ENCODE data around the gene CACNA2D1. TPM values are rescaled to one million over a fixed set of nuclear protein-coding genes. Genes with fewer than 3 reads are reported as not detected.
"Not testable (repeated sequence)": the region's sequence is repeated elsewhere in the genome, so short reads cannot be mapped to it uniquely, and the experiment has no call there.

CACNA2D1 gene
- total RNA-seq, 4 donors from 2014 or later: 0.30 to 12.8 (median 2.4) TPM

- WGBS, 2 donors: 69 to 73% methylated on average over 2 of the region's 2 CpGs
- no peak overlapping the region for H3K4me3 ChIP-seq
- H3K27me3 ChIP-seq: no peaks in the 10 kb centered on the region
- no peaks in the 10 kb centered on the region for H3K9me3 ChIP-seq
- no peaks in the 10 kb centered on the region for H3K36me3 ChIP-seq
- intact Hi-C loops (cut with DNase I): no loop called here
- TF ChIP-seq POLR2A (IDR thresholded peaks at IDR 0.05) (no peak), CTCF (IDR thresholded peaks at IDR 0.05) (no peak)
- DNase-seq: no peak
- no peak overlapping the region for H3K27ac ChIP-seq
- H3K4me1 ChIP-seq: no peaks in the 10 kb centered on the region
These were observed 289.8 kb downstream of the CACNA2D1 start for GRCh38 chr7:82153776-82154175.

- intact Hi-C loops (cut with DNase I): no loop called here
- no peaks in the 10 kb centered on the region for H3K4me1 ChIP-seq
- 79 to 89% methylated on average over 1 of the region's 1 CpG for WGBS, 2 donors
These were observed 290.7 kb downstream of the CACNA2D1 start for GRCh38 chr7:82152858-82153257.

GRCh38 chr7:82146491-82146890 is 297.1 kb downstream of the CACNA2D1 start:
- no peak for DNase-seq
- Histone ChIP-seq H3K27me3 (no peaks in the 10 kb centered on the region), H3K36me3 (no peaks in the 10 kb centered on the region), H3K9me3 (no peaks in the 10 kb centered on the region), H3K4me3 (no peak overlapping the region), H3K4me1 (no peaks in the 10 kb centered on the region), H3K27ac (no peak overlapping the region)
- 84 to 87% methylated on average over 4 of the region's 4 CpGs for WGBS, 2 donors
- TF ChIP-seq CTCF (IDR thresholded peaks at IDR 0.05) (no peak), POLR2A (IDR thresholded peaks at IDR 0.05) (no peak)
- intact Hi-C loops (cut with DNase I): no loop called here

More at GRCh38 chr7:82152858-82153257, 290.7 kb downstream of the CACNA2D1 start:
- Histone ChIP-seq H3K27ac (no peak overlapping the region), H3K9me3 (no peaks in the 10 kb centered on the region), H3K36me3 (no peaks in the 10 kb centered on the region), H3K27me3 (no peaks in the 10 kb centered on the region), H3K4me3 (no peak overlapping the region)
- TF ChIP-seq POLR2A (IDR thresholded peaks at IDR 0.05) (no peak), CTCF (IDR thresholded peaks at IDR 0.05) (no peak)
- no peak for DNase-seq

- Histone ChIP-seq H3K36me3 (no peaks in the 10 kb centered on the region), H3K4me1 (no peaks in the 10 kb centered on the region), H3K9me3 (no peaks in the 10 kb centered on the region), H3K27me3 (no peaks in the 10 kb centered on the region), H3K4me3 (no peak overlapping the region), H3K27ac (no peak overlapping the region)
- TF ChIP-seq POLR2A (IDR thresholded peaks at IDR 0.05) (no peak), CTCF (IDR thresholded peaks at IDR 0.05) (no peak)
- no peak for DNase-seq
- intact Hi-C loops (cut with DNase I): no loop called here
These were observed 301.2 kb downstream of the CACNA2D1 start for GRCh38 chr7:82142263-82142864.

GRCh38 chr7:82141427-82141826 is 302.1 kb downstream of the CACNA2D1 start:
- DNase-seq: no peak
- Histone ChIP-seq H3K9me3 (no peaks in the 10 kb centered on the region), H3K4me3 (no peak overlapping the region), H3K27ac (no peak overlapping the region), H3K4me1 (no peaks in the 10 kb centered on the region), H3K36me3 (no peaks in the 10 kb centered on the region), H3K27me3 (no peaks in the 10 kb centered on the region)
- TF ChIP-seq POLR2A (IDR thresholded peaks at IDR 0.05): no peak
- no peak for TF ChIP-seq CTCF (IDR thresholded peaks at IDR 0.05)
- WGBS, 2 donors: 80 to 82% methylated on average over 7 of the region's 7 CpGs
- intact Hi-C loops (cut with DNase I): no loop called here

DNA sequence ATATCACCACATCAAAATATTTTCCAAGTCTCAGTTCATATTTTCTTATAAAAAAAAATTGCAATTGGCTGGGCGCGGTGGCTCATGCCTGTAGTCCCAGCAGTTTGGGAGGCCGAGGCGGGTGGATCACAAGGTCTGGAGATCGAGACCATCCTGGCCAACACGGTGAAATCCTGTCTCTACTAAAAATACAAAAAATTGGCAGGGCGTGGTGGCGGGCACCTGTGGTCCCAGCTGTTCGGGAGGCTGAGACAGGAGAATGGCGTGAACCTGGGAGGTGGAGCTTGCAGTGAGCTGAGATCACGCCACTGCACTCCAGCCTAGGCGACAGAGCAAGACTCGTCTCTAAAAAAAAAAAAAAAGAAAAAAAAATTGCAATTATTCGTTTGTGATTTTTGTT is 303.0 kb downstream of the CACNA2D1 start:
- H3K36me3 ChIP-seq; H3K27me3 ChIP-seq; H3K27ac ChIP-seq; H3K4me3 ChIP-seq; H3K4me1 ChIP-seq; H3K9me3 ChIP-seq; intact Hi-C loops (cut with DNase I); DNase-seq: not testable (repeated sequence)
- WGBS, 2 donors: 92 to 97% methylated on average over 14 of the region's 14 CpGs
